ENCODE results near the gene C16orf54.
"Not testable (repeated sequence)": the region's sequence is repeated elsewhere in the genome, so short reads cannot be mapped to it uniquely, and the experiment has no call there.

C16orf54 gene

GRCh38 chr16:29745853-29746345 is at the start of gene C16orf54:
C16orf54 (minus strand) TSS chr16:29745990; CDS start chr16:29744951, 1,039 bp downstream.
- TF ChIP-seq ZFX (IDR thresholded peaks at IDR 0.05) (no peak), CTCF (conservative IDR thresholded peaks at IDR 0.05) (no peak)
- H3K27ac ChIP-seq: peak within 1 kb of the TSS; percentile 98; the same call in 1 of the 2 replicates

- TF ChIP-seq ZFX (IDR thresholded peaks at IDR 0.05): no peak
- no peak for TF ChIP-seq CTCF (conservative IDR thresholded peaks at IDR 0.05)
- no peak overlapping the region; the same call in 1 of the 2 replicates for H3K27ac ChIP-seq
Observed at GRCh38 chr16:29794231-29794710, 48.5 kb upstream of the C16orf54 start.

GRCh38 chr16:29793153-29793552 is 47.4 kb upstream of the C16orf54 start:
- H3K27ac ChIP-seq: not testable (repeated sequence)

GRCh38 chr16:29791845-29792807 is 46.3 kb upstream of the C16orf54 start:
- TF ChIP-seq CTCF (conservative IDR thresholded peaks at IDR 0.05) (no peak), ZFX (IDR thresholded peaks at IDR 0.05) (no peak)
- H3K27ac ChIP-seq: peak overlapping the region; percentile 91; the same call in 1 of the 2 replicates

- no peak for TF ChIP-seq CTCF (conservative IDR thresholded peaks at IDR 0.05)
- no peak for TF ChIP-seq ZFX (IDR thresholded peaks at IDR 0.05)
- peak overlapping the region; percentile 91 for H3K27ac ChIP-seq
Observed at GRCh38 chr16:29790949-29791844, 45.4 kb upstream of the C16orf54 start.

- TF ChIP-seq CTCF (conservative IDR thresholded peaks at IDR 0.05) (peak; percentile 90), ZFX (IDR thresholded peaks at IDR 0.05) (peak; percentile 43; the same call in 1 of the 2 replicates)
- peak within 1 kb of the TSS; percentile 91 for H3K27ac ChIP-seq
Observed at GRCh38 chr16:29790183-29790948, 44.6 kb upstream of the C16orf54 start, which contains the start of gene KIF22. KIF22 (plus strand) TSS chr16:29790751; CDS start chr16:29790760, 9 bp downstream.

- peak overlapping the region; percentile 91 for H3K27ac ChIP-seq
- TF ChIP-seq CTCF (conservative IDR thresholded peaks at IDR 0.05): no peak
- TF ChIP-seq ZFX (IDR thresholded peaks at IDR 0.05): no peak
Observed at GRCh38 chr16:29789775-29790182, 44.0 kb upstream of the C16orf54 start.

- not testable (repeated sequence) for H3K27ac ChIP-seq
Observed at GRCh38 chr16:29787155-29787554, 41.4 kb upstream of the C16orf54 start.

Data from C4-2B (cell line).